Transverse colon (tissue), 4 donors: ENCODE data around the gene PYGL. TPM values are rescaled to one million over a fixed set of nuclear protein-coding genes. Genes with fewer than 3 reads are reported as not detected.
"Not testable (repeated sequence)": the region's sequence is repeated elsewhere in the genome, so short reads cannot be mapped to it uniquely, and the experiment has no call there.

ENCODE experiments used
- DNase-seq: peaks from one replicate; pipeline ENCODE4 v3.0.0-alpha.2; 2019
- H3K27ac ChIP-seq, 4 donors: fragments of 200-600 bp; sonication (generic); 2 replicates each; pipeline ENCODE4 v1.5.1; 2016 to 2018; ENCODE audit warnings: inconsistent platforms in 4 of 4
- H3K27me3 ChIP-seq: fragments of 200-600 bp; sonication (generic); 2 replicates; pipeline ENCODE4 v1.5.1; 2017; ENCODE audit warnings: inconsistent platforms
- H3K36me3 ChIP-seq, 4 donors: fragments of 200-600 bp; sonication (generic); 2 replicates each; pipeline ENCODE4 v1.5.1; 2017 to 2019; ENCODE audit warnings: inconsistent platforms in 4 of 4
- H3K4me1 ChIP-seq, 4 donors: fragments of 200-600 bp; sonication (generic); 2 replicates each; pipeline ENCODE4 v1.5.1; 2017 to 2020; ENCODE audit warnings: inconsistent platforms in 4 of 4
- H3K4me3 ChIP-seq, 4 donors: fragments of 200-600 bp; sonication (generic); 1 replicate in 1 of 4; 2 replicates in 3 of 4; pipeline versions ENCODE4 v1.5.1 to v1.6.1; 2017 to 2019; ENCODE audit warnings: inconsistent platforms in 4 of 4
- H3K9me3 ChIP-seq, 2 donors: fragments of 200-600 bp; sonication (generic); 2 replicates each; pipeline ENCODE4 v1.5.1; 2017 to 2019; ENCODE audit warnings: inconsistent platforms in 2 of 2
- CTCF ChIP-seq, 5 experiments: fragments of 200-600 bp in 3 of 5; fragments of 450-650 bp in 2 of 5; sonication (generic) in 3 of 5; IDR thresholded peaks; 1 replicate in 2 of 5; 2 replicates in 3 of 5; pipeline ENCODE4 v1.5.1; 2016 to 2017; ENCODE audit warnings: antibody characterized with exemption in 5 of 5, inconsistent platforms in 3 of 5, mild to moderate bottlenecking in 2 of 5, moderate library complexity in 1 of 5
- EP300 ChIP-seq: sonication (generic); formaldehyde crosslinking; IDR thresholded peaks from one replicate; pipeline ENCODE4 v1.6.1; 2017; ENCODE audit warnings: antibody characterized with exemption, low read depth
- POLR2A ChIP-seq: fragments of 450-650 bp; IDR thresholded peaks from one replicate; pipeline ENCODE4 v1.6.1; 2016; ENCODE audit warnings: antibody characterized with exemption, mild to moderate bottlenecking, moderate library complexity
- POLR2AphosphoS5 ChIP-seq, 3 donors: sonication (generic); formaldehyde crosslinking; IDR thresholded peaks; one replicate each; pipeline ENCODE4 v1.6.1; 2016; ENCODE audit warnings: antibody characterized with exemption in 3 of 3
- WGBS, 2 donors: methylation state at CpG; one replicate each; pipeline ENCODE4 v1.1.5; 2018; ENCODE audit warnings: low coverage in 1 of 2; 5-methylcytosine and 5-hydroxymethylcytosine counted together
- in situ Hi-C, 4 donors: fragments of 200-750 bp; cut with MboI; loops; one replicate each; pipeline versions ENCODE4 v1.15.0 to v1.15.1; 2017; ENCODE audit warnings: low sequenced_read_pairs in 3 of 4, low pct_ligation_motif_present in 1 of 4, low pct_unique_long_range_greater_than_20kb in 1 of 4
- intact Hi-C: fragments of 100-400 bp; cut with DNase I; formaldehyde crosslinking; loops from one replicate; pipeline ENCODE4 v1.15.1; 2023; ENCODE audit warnings: low total_unique reads
- total RNA-seq, 4 donors: library from RNA; depleted of rRNA; stranded (reverse); fragments of >200 nt; gene quantifications; one replicate each; pipeline ENCODE4 v1.1.0, GENCODE V29; 2016

Gene PYGL
- total RNA-seq, 4 donors from 2014 or later = 10.8 to 51.8 (median 26.0) TPM

GRCh38 chr14:50901361-50901760 is 42.9 kb downstream of the PYGL start:
- no peak overlapping the region for H3K27ac ChIP-seq
- 83 to 91% methylated on average over 3 of the region's 3 CpGs for WGBS, 2 donors
- DNase-seq = no peak
- TF ChIP-seq POLR2A (no peak), POLR2AphosphoS5 (IDR thresholded peaks at IDR 0.05) (no peak), EP300 (no peak), CTCF (IDR thresholded peaks at IDR 0.05) (no peak)
- no peak overlapping the region for H3K4me3 ChIP-seq
- H3K36me3 ChIP-seq = peaks cover 0 to 7% (median 2%) of the 10 kb centered on the region in 4 donors
- intact Hi-C loops = no loop called here
- no peaks in the 10 kb centered on the region for H3K27me3 ChIP-seq
- H3K9me3 ChIP-seq = no peaks in the 10 kb centered on the region
- H3K4me1 ChIP-seq = no peaks in the 10 kb centered on the region
- in situ Hi-C loops = no loop called here

GRCh38 chr14:50897658-50898175 is 46.6 kb downstream of the PYGL start:
- in situ Hi-C loops = no loop called here

GRCh38 chr14:50897005-50897404 is 47.3 kb downstream of the PYGL start:
- H3K4me3 ChIP-seq, H3K4me1 ChIP-seq, H3K36me3 ChIP-seq, H3K27me3 ChIP-seq, H3K9me3 ChIP-seq, intact Hi-C loops, in situ Hi-C loops: not testable (repeated sequence)
- peak; percentile 38 for DNase-seq
- peak overlapping the region; percentile 46 to 77 (median 58) for H3K27ac ChIP-seq
- 18 to 33% methylated on average over 1 of the region's 1 CpG for WGBS, 2 donors

More at GRCh38 chr14:50897658-50898175, 46.6 kb downstream of the PYGL start:
- no peak for TF ChIP-seq EP300
- TF ChIP-seq POLR2A = no peak
- TF ChIP-seq POLR2AphosphoS5 (IDR thresholded peaks at IDR 0.05) = no peak
- no peak for TF ChIP-seq CTCF (IDR thresholded peaks at IDR 0.05)
- Histone ChIP-seq H3K27ac (peak overlapping the region in 2 of 4 donors; percentile 27 to 77), H3K27me3 (no peaks in the 10 kb centered on the region), H3K36me3 (no peaks in the 10 kb centered on the region), H3K4me1 (no peaks in the 10 kb centered on the region), H3K4me3 (no peak overlapping the region), H3K9me3 (no peaks in the 10 kb centered on the region)
- intact Hi-C loops = no loop called here
- no peak for DNase-seq
- WGBS, 2 donors = 85 to 92% methylated on average over 6 of the region's 6 CpGs

DNA sequence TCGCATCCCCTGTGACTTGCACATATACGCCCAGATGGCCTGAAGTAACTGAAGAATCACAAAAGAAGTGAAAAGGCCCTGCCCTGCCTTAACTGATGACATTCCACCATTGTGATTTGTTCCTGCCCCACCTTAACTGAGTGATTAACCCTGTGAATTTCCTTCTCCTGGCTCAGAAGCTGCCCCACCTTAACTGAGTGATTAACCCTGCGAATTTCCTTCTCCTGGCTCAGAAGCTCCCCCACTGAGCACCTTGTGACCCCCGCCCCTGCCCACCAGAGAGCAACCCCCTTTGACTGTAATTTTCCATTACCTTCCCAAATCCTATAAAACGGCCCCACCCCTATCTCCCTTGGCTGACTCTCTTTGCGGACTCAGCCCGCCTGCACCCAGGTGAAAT is 47.9 kb downstream of the PYGL start:
- WGBS, 2 donors = 53% methylated on average over 7 of the region's 7 CpGs; no CpG with 5 or more reads in 1 of the 2 donors
- H3K4me3 ChIP-seq, H3K4me1 ChIP-seq, H3K36me3 ChIP-seq, H3K9me3 ChIP-seq, in situ Hi-C loops, H3K27me3 ChIP-seq, intact Hi-C loops: not testable (repeated sequence)
- peak overlapping the region; percentile 46 to 77 (median 58) for H3K27ac ChIP-seq
- peak; percentile 23 for DNase-seq

DNA sequence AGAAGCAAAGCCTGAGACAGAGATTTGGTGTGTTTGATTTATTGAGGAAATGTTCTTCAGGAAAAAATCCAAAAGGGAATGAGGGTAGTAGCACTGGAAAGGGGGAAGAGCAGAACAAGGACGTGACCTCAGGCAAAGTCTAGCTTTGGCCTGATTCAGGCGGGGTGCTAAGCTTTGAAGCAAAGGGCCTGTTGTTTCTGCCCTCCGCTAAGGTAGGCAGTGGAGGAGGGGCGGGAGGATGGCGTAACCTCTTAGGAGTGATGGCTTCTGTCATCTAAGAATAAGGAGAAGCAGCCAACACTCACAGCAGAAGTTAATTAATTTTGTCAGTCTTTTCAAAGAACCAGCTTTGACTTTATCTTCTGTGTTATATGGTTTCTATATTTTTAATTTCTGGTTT is 52.0 kb downstream of the PYGL start:
- Histone ChIP-seq H3K27ac (no peak overlapping the region), H3K36me3 (no peaks in the 10 kb centered on the region), H3K9me3 (no peaks in the 10 kb centered on the region), H3K27me3 (no peaks in the 10 kb centered on the region), H3K4me3 (no peak overlapping the region), H3K4me1 (peaks cover 0 to 3% (median 0%) of the 10 kb centered on the region in 4 donors)
- intact Hi-C loops (no loop called here), in situ Hi-C loops (no loop called here)
- DNase-seq = peak; percentile 31
- WGBS, 2 donors = 63 to 67% methylated on average over 2 to 5 of the region's 5 CpGs
- TF ChIP-seq CTCF (IDR thresholded peaks at IDR 0.05) = no peak
